ENCODE measurements around the gene UBAC1. TPM values are rescaled to one million over a fixed set of nuclear protein-coding genes. Genes with fewer than 3 reads are reported as not detected.

UBAC1 gene
- total RNA-seq, 1 experiment from 2014 or later = 145 TPM

GRCh38 chr9:135941288-135941995 lies 19.7 kb downstream of the UBAC1 start:
- DNase-seq (ENCODE audit: low spot score) = no peak

- no peak for DNase-seq (ENCODE audit: low spot score)
Measured at GRCh38 chr9:135939351-135940265, 21.6 kb downstream of the UBAC1 start.

- no peak for DNase-seq (ENCODE audit: low spot score)
Measured at GRCh38 chr9:135937521-135938489, 23.4 kb downstream of the UBAC1 start.

- DNase-seq (ENCODE audit: low spot score) = no peak
Measured at GRCh38 chr9:135933114-135933513, 28.1 kb downstream of the UBAC1 start.

GRCh38 chr9:135932656-135933055 lies 28.5 kb downstream of the UBAC1 start:
- no peak for DNase-seq (ENCODE audit: low spot score)

GRCh38 chr9:135931349-135931820 lies 29.8 kb downstream of the UBAC1 start:
- no peak for DNase-seq (ENCODE audit: low spot score)

GRCh38 chr9:135930446-135931345 lies 30.5 kb downstream of the UBAC1 start:
- DNase-seq (ENCODE audit: low spot score) = no peak

GRCh38 chr9:135929656-135930445 lies 31.3 kb downstream of the UBAC1 start:
- DNase-seq (ENCODE audit: low spot score) = no peak

- DNase-seq (ENCODE audit: low spot score) = no peak
Measured at GRCh38 chr9:135928731-135929655, 32.2 kb downstream of the UBAC1 start.

- no peak for DNase-seq (ENCODE audit: low spot score)
Measured at GRCh38 chr9:135928074-135928730, 33.0 kb downstream of the UBAC1 start.

- no peak for DNase-seq (ENCODE audit: low spot score)
Measured at GRCh38 chr9:135927195-135928013, 33.8 kb downstream of the UBAC1 start.

- DNase-seq (ENCODE audit: low spot score) = peak; percentile 99
Measured at GRCh38 chr9:135926402-135927194, 34.6 kb downstream of the UBAC1 start.

GRCh38 chr9:135925496-135926133 lies 35.6 kb downstream of the UBAC1 start:
- no peak for DNase-seq (ENCODE audit: low spot score)

- DNase-seq (ENCODE audit: low spot score) = no peak
Measured at GRCh38 chr9:135924628-135925338, 36.4 kb downstream of the UBAC1 start.

- DNase-seq (ENCODE audit: low spot score) = no peak
Measured at GRCh38 chr9:135923508-135923907, 37.7 kb downstream of the UBAC1 start.

Measured in A172 (cell line).